ENCODE results near the gene PPID. TPM values are rescaled to one million over a fixed set of nuclear protein-coding genes. Genes with fewer than 3 reads are reported as not detected.
A peak's percentile ranks its signal among the peaks of the same experiment; 100 is the strongest.

Gene PPID
- total and polyA plus RNA-seq, 2 of the 13 experiments (the other 11 are each of a cell fraction or from before 2014, with no cell fraction given) = 15.4 to 63.4 TPM

- TF ChIP-seq, protein P1, sequence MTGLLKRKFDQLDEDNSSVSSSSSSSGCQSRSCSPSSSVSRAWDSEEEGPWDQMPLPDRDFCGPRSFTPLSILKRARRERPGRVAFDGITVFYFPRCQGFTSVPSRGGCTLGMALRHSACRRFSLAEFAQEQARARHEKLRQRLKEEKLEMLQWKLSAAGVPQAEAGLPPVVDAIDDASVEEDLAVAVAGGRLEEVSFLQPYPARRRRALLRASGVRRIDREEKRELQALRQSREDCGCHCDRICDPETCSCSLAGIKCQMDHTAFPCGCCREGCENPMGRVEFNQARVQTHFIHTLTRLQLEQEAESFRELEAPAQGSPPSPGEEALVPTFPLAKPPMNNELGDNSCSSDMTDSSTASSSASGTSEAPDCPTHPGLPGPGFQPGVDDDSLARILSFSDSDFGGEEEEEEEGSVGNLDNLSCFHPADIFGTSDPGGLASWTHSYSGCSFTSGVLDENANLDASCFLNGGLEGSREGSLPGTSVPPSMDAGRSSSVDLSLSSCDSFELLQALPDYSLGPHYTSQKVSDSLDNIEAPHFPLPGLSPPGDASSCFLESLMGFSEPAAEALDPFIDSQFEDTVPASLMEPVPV (CRISPR knock-in tag; IDR thresholded peaks at IDR 0.05) = peak; percentile 62; the same call in 1 of the 2 replicates
- no peak; a peak in 1 of 4 replicates for TF ChIP-seq NR2F1 (CRISPR knock-in tag; IDR thresholded peaks at IDR 0.05)
- TF ChIP-seq NRL (CRISPR knock-in tag; IDR thresholded peaks at IDR 0.05; ENCODE audit: borderline replicate concordance) = no peak
- 0 out of 2 replicates have a peak, but pooled peaks have one; percentile 62 for TF ChIP-seq TEAD2 (CRISPR knock-in tag; IDR thresholded peaks at IDR 0.05)
- TF ChIP-seq GTF2F1 (IDR thresholded peaks at IDR 0.05; ENCODE audit: low read length) = no peak
- 0 out of 2 replicates have a peak, but pooled peaks have one; percentile 36 for TF ChIP-seq PPARG (CRISPR knock-in tag; conservative IDR thresholded peaks at IDR 0.05)
- peak; percentile 74 for TF ChIP-seq ZNF605 (CRISPR knock-in tag; IDR thresholded peaks at IDR 0.05)
- TF ChIP-seq XRCC5 (optimal IDR thresholded peaks at IDR 0.05; ENCODE audit: low read length) = no peak
- TF ChIP-seq HMGXB4 (CRISPR knock-in tag; IDR thresholded peaks at IDR 0.05; ENCODE audit: borderline replicate concordance in 1 of 2, low read depth in 1 of 2) = peak; percentile 28 to 82; a peak in 2 of 4 replicates
- TF ChIP-seq TBX3 (IDR thresholded peaks at IDR 0.05; ENCODE audit: borderline replicate concordance) = no peak
- TF ChIP-seq, protein P2, sequence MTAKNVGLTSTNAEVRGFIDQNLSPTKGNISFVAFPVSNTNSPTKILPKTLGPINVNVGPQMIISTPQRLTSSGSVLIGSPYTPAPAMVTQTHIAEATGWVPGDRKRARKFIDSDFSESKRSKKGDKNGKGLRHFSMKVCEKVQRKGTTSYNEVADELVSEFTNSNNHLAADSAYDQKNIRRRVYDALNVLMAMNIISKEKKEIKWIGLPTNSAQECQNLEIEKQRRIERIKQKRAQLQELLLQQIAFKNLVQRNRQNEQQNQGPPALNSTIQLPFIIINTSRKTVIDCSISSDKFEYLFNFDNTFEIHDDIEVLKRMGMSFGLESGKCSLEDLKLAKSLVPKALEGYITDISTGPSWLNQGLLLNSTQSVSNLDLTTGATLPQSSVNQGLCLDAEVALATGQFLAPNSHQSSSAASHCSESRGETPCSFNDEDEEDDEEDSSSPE (CRISPR knock-in tag; IDR thresholded peaks at IDR 0.05) = peak; percentile 96
- 0 out of 2 replicates have a peak, but pooled peaks have one; percentile 43 for TF ChIP-seq NCOA5 (CRISPR knock-in tag; IDR thresholded peaks at IDR 0.05)
- TF ChIP-seq GATAD1 (CRISPR knock-in tag; IDR thresholded peaks at IDR 0.05) = peak; percentile 92
- peak; percentile 28; the same call in 1 of the 2 replicates for TF ChIP-seq GFI1 (CRISPR knock-in tag; IDR thresholded peaks at IDR 0.05; ENCODE audit: borderline replicate concordance)
- TF ChIP-seq TP53 (CRISPR knock-in tag; conservative IDR thresholded peaks at IDR 0.05) = peak; percentile 77; the same call in 1 of the 2 replicates
- TF ChIP-seq TFDP1 (CRISPR knock-in tag; IDR thresholded peaks at IDR 0.05; ENCODE audit: borderline replicate concordance) = peak; percentile 97
- peak; percentile 55; the same call in 1 of the 2 replicates for TF ChIP-seq KDM3A (CRISPR knock-in tag; IDR thresholded peaks at IDR 0.05; ENCODE audit: low read depth)
- peak; percentile 70; the same call in 1 of the 2 replicates for TF ChIP-seq ZMYM4 (CRISPR knock-in tag; IDR thresholded peaks at IDR 0.05)
- TF ChIP-seq MZF1 (CRISPR knock-in tag; IDR thresholded peaks at IDR 0.05; ENCODE audit: borderline replicate concordance) = no peak
- TF ChIP-seq, protein P3, sequence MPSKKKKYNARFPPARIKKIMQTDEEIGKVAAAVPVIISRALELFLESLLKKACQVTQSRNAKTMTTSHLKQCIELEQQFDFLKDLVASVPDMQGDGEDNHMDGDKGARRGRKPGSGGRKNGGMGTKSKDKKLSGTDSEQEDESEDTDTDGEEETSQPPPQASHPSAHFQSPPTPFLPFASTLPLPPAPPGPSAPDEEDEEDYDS (CRISPR knock-in tag; IDR thresholded peaks at IDR 0.05) = peak; percentile 68
Observed at GRCh38 chr4:158722917-158723793, at the start of gene PPID (continued).

Data from HepG2 (cell line).